Left ventricle myocardium inferior (tissue), 1 donor: ENCODE measurements around the gene MTX3. TPM values are rescaled to one million over a fixed set of nuclear protein-coding genes. Genes with fewer than 3 reads are reported as not detected.
A peak's percentile ranks its signal among the peaks of the same experiment; 100 is the strongest.

Experiments used
- DNase-seq: peaks from one replicate; pipeline ENCODE4 v3.0.0-alpha.2; 2020
- H3K27ac ChIP-seq: fragments of 200-600 bp; replicated peaks from 2 replicates; pipeline ENCODE4 v1.8.0; 2021
- H3K27me3 ChIP-seq: fragments of 200-600 bp; 2 replicates; pipeline ENCODE4 v1.8.0; 2021; ENCODE audit warnings: low read depth
- H3K36me3 ChIP-seq: fragments of 200-600 bp; 2 replicates; pipeline ENCODE4 v1.8.0; 2021
- H3K4me1 ChIP-seq: fragments of 200-600 bp; 2 replicates; pipeline ENCODE4 v1.8.0; 2021
- H3K4me3 ChIP-seq: fragments of 200-600 bp; 2 replicates; pipeline ENCODE4 v1.8.0; 2021; ENCODE audit warnings: mild to moderate bottlenecking, moderate library complexity
- H3K9me3 ChIP-seq: fragments of 200-600 bp; replicated peaks from 2 replicates; pipeline ENCODE4 v1.8.0; 2021
- intact Hi-C: fragments of 100-400 bp; cut with micrococcal nuclease; formaldehyde crosslinking; loops from one replicate; pipeline ENCODE4 v1.11.0; 2022
- total RNA-seq: library from RNA; stranded (reverse); fragmentation: NEBNext Ultra II Directional; extraction: Animal tissue kit (Norgen Biotek cat#: 25700); gene quantifications from one replicate; pipeline ENCODE4 v1.2.1, GENCODE V29; 2021
- TF ChIP-seq, protein P1 (sequence below): fragments of 200-600 bp; IDR thresholded peaks from 2 replicates; pipeline ENCODE4 v1.8.0; 2021; ENCODE audit warnings: antibody characterized with exemption, mild to moderate bottlenecking, borderline replicate concordance
- donor health status: DM: no; HTN: yes; CAD: no; lungs with severe emphysema.

The MTX3 gene
- total RNA-seq, 1 donor from 2014 or later = 10.4 TPM

DNA sequence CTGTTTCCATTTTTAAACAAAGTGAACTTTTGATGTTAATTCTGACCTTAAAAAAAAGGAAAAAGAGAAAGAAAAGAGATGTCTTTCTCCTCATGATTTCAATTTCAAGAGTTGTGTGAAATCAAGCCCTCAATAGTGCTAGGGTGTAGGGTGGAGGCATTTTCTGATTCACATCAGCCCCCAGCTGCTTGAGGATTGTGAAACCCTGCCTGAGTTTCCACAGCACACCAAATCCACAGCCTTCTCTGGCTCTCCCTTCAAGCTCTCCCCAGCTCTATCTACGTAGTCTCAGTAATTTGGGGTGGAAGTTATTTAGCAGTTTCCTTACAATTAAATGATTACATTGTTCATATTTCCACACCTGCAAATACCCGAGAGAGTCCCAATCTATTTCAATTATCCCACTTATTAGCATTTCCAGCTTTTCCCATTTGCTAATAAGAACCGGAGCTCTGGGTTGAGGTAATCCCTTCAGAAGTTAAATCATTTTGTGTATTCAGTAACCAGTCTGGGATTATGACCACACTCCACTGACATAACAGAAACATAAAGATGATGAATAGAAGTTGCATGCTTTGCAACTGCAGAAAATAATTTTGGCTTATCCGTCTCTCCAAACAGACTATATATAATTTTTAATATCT, 54.9 kb downstream of the MTX3 start:
- Histone ChIP-seq H3K9me3 (no peaks in the 10 kb centered on the region), H3K36me3 (no peaks in the 10 kb centered on the region), H3K4me1 (peaks cover 6% of the 10 kb centered on the region), H3K27ac (peak overlapping the region; percentile 57), H3K4me3 (no peak overlapping the region), H3K27me3 (no peaks in the 10 kb centered on the region)
- intact Hi-C loops = no loop called here
- TF ChIP-seq, protein P1, sequence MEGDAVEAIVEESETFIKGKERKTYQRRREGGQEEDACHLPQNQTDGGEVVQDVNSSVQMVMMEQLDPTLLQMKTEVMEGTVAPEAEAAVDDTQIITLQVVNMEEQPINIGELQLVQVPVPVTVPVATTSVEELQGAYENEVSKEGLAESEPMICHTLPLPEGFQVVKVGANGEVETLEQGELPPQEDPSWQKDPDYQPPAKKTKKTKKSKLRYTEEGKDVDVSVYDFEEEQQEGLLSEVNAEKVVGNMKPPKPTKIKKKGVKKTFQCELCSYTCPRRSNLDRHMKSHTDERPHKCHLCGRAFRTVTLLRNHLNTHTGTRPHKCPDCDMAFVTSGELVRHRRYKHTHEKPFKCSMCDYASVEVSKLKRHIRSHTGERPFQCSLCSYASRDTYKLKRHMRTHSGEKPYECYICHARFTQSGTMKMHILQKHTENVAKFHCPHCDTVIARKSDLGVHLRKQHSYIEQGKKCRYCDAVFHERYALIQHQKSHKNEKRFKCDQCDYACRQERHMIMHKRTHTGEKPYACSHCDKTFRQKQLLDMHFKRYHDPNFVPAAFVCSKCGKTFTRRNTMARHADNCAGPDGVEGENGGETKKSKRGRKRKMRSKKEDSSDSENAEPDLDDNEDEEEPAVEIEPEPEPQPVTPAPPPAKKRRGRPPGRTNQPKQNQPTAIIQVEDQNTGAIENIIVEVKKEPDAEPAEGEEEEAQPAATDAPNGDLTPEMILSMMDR = no peak
- DNase-seq = peak; percentile 25

- intact Hi-C loops = no loop called here
- H3K27me3 ChIP-seq = no peaks in the 10 kb centered on the region
- H3K4me1 ChIP-seq = peaks cover 6% of the 10 kb centered on the region
- no peak overlapping the region for H3K27ac ChIP-seq
- H3K9me3 ChIP-seq = no peaks in the 10 kb centered on the region
- TF ChIP-seq, protein P1 = no peak
- H3K36me3 ChIP-seq = no peaks in the 10 kb centered on the region
- DNase-seq = no peak
- no peak overlapping the region for H3K4me3 ChIP-seq
These were observed 56.4 kb downstream of the MTX3 start for GRCh38 chr5:79934681-79935080.

- H3K4me3 ChIP-seq = no peak overlapping the region
- intact Hi-C loops = no loop called here
- no peaks in the 10 kb centered on the region for H3K27me3 ChIP-seq
- TF ChIP-seq, protein P1 = no peak
- H3K27ac ChIP-seq = peak overlapping the region; percentile 19
- H3K36me3 ChIP-seq = no peaks in the 10 kb centered on the region
- no peaks in the 10 kb centered on the region for H3K9me3 ChIP-seq
- H3K4me1 ChIP-seq = peaks cover 6% of the 10 kb centered on the region
- no peak for DNase-seq
These were observed 58.3 kb downstream of the MTX3 start for GRCh38 chr5:79932510-79933504.

DNA sequence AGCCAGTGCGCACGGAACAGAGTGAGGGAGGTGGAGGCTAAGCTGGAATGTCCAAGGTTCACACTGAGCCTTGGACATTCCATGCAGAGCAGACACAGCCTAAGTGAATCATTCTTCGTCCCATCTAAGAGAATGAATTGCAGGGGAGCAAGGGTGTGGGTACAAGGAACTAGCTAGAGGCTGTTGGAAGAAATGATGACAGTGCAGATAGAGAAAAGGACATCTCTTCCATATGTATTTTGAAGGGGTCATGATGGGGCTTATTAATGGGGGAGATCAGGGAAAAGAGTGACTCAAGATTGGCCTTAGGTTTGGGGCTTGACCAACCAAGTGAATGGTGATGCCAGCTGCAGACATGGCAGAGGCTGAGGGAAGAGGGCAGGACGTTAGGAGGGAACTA, 59.2 kb downstream of the MTX3 start:
- intact Hi-C loops = no loop called here

GRCh38 chr5:79931409-79931808, 59.7 kb downstream of the MTX3 start:
- TF ChIP-seq, protein P1 = no peak
- intact Hi-C loops = no loop called here

More for the DNA sequence above, 59.2 kb downstream of the MTX3 start:
- Histone ChIP-seq H3K36me3 (no peaks in the 10 kb centered on the region), H3K9me3 (no peaks in the 10 kb centered on the region), H3K4me3 (no peak overlapping the region), H3K27ac (no peak overlapping the region), H3K27me3 (no peaks in the 10 kb centered on the region), H3K4me1 (peaks cover 6% of the 10 kb centered on the region)
- TF ChIP-seq, protein P1 = no peak
- no peak for DNase-seq

More at GRCh38 chr5:79931409-79931808, 59.7 kb downstream of the MTX3 start:
- no peaks in the 10 kb centered on the region for H3K9me3 ChIP-seq
- no peak overlapping the region for H3K4me3 ChIP-seq
- H3K27ac ChIP-seq = no peak overlapping the region
- no peaks in the 10 kb centered on the region for H3K27me3 ChIP-seq
- H3K36me3 ChIP-seq = no peaks in the 10 kb centered on the region
- no peak for DNase-seq
- H3K4me1 ChIP-seq = peaks cover 6% of the 10 kb centered on the region
